A549 (cell line): Measurements from ENCODE around the gene RYR3. TPM values are rescaled to one million over a fixed set of nuclear protein-coding genes. Genes with fewer than 3 reads are reported as not detected.

Source experiments
- ATAC-seq, 2 experiments: fragments of 200-7000 bp in 1 of 2; fragments of >200 bp in 1 of 2; cut with Nextera tagmentation in 1 of 2; cut with Tn5 transposase in 1 of 2; 3 replicates each; pipeline versions ENCODE4 v1.8.0 to v1.9.1; 2018 to 2020; ENCODE audit warnings: mild to moderate bottlenecking in 1 of 2, moderate library complexity in 1 of 2
- CTCF ChIA-PET: fragments of 300-600 bp; sonication (Branson Sonifier 250); formaldehyde crosslinking; extraction: SDS; loops from one replicate; lab custom pipeline; 2021; ENCODE audit warnings: antibody characterized with exemption, inconsistent platforms; lab: Yijun Ruan, JAX
- POLR2A ChIA-PET: fragments of 350-600 bp; formaldehyde crosslinking; extraction: SDS; loops from one replicate; lab custom pipeline; 2021; ENCODE audit warnings: antibody characterized with exemption, inconsistent platforms; lab: Yijun Ruan, JAX
- DNase-seq, 2 experiments: peaks; one replicate each; pipeline versions ENCODE4 v3.0.0 to v3.0.0-alpha.2; 2011 to 2016; ENCODE audit warnings: low read depth in 1 of 2, low spot score in 1 of 2
- FAIRE-seq: peaks from 2 replicates; lab custom pipeline; 2011; peaks lifted over from hg19 to GRCh38; lab: Jason Lieb, UNC
- H3K27ac ChIP-seq, 2 experiments: fragments of >200 bp; sonication (Bioruptor Twin); formaldehyde crosslinking; 3 replicates each; pipeline ENCODE4 v1.5.1; 2016 to 2017
- H3K4me1 ChIP-seq: fragments of >200 bp; sonication (Bioruptor Twin); formaldehyde crosslinking; 3 replicates; pipeline ENCODE4 v1.6.1; 2016
- H3K4me2 ChIP-seq: fragments of >200 bp; sonication (Bioruptor Twin); formaldehyde crosslinking; 3 replicates; pipeline ENCODE4 v1.6.1; 2016
- H3K4me3 ChIP-seq: fragments of >200 bp; sonication (Bioruptor Twin); formaldehyde crosslinking; 3 replicates; pipeline ENCODE4 v1.5.1; 2016
- H3K9me3 ChIP-seq: fragments of >200 bp; sonication (Bioruptor Twin); formaldehyde crosslinking; 3 replicates; pipeline ENCODE4 v1.6.1; 2016
- BCL3 ChIP-seq: fragments of >200 bp; sonication (Bioruptor Twin); formaldehyde crosslinking; IDR thresholded peaks from 3 replicates; pipeline ENCODE4 v1.6.1; 2016
- BHLHE40 ChIP-seq: IDR thresholded peaks from 2 replicates; pipeline ENCODE4 v1.6.1; 2012; ENCODE audit warnings: low read depth, low read length, inconsistent platforms
- CBX8 ChIP-seq: fragments of 200-600 bp; sonication (generic); IDR thresholded peaks from 2 replicates; pipeline ENCODE4 v1.6.1; 2016
- CHD2 ChIP-seq: fragments of 150-350 bp; IDR thresholded peaks from 2 replicates; pipeline ENCODE4 v1.6.1; 2014; ENCODE audit warnings: low read length; ENCODE audit not compliant: partially characterized antibody
- CTCF ChIP-seq: fragments of >200 bp; sonication (Bioruptor Twin); formaldehyde crosslinking; IDR thresholded peaks from 3 replicates; pipeline ENCODE4 v1.5.1; 2016
- EP300 ChIP-seq, 2 experiments: fragments of >200 bp; sonication (Bioruptor Twin); formaldehyde crosslinking; IDR thresholded peaks; 2 replicates in 1 of 2; 3 replicates in 1 of 2; pipeline ENCODE4 v1.6.1; 2016 to 2017
- ESRRA ChIP-seq: fragments of 150-350 bp; IDR thresholded peaks from 2 replicates; pipeline ENCODE4 v1.6.1; 2014; ENCODE audit warnings: mild to moderate bottlenecking, low read length, borderline replicate concordance
- FOSB ChIP-seq: fragments of 250-450 bp; sonication (Bioruptor Pico); IDR thresholded peaks from 2 replicates; pipeline ENCODE4 v1.5.0; 2020; ENCODE audit warnings: mild to moderate bottlenecking, moderate library complexity
- FOSL2 ChIP-seq, 2 experiments: fragments of 450-650 bp in 1 of 2; fragments of >200 bp in 1 of 2; sonication (Bioruptor Twin) in 1 of 2; formaldehyde crosslinking; IDR thresholded peaks; 2 replicates each; pipeline versions ENCODE4 v1.5.0 to v1.6.1; 2016 to 2020; ENCODE audit warnings: mild to moderate bottlenecking in 1 of 2, moderate library complexity in 1 of 2
- HDAC2 ChIP-seq: fragments of 200-600 bp; sonication (generic); IDR thresholded peaks from 2 replicates; pipeline ENCODE4 v1.6.1; 2016
- HOXA7 ChIP-seq: fragments of 250-450 bp; sonication (Bioruptor Pico); IDR thresholded peaks from 2 replicates; pipeline ENCODE4 v1.5.0; 2020; ENCODE audit warnings: mild to moderate bottlenecking, moderate library complexity
- JUN ChIP-seq, 2 experiments: fragments of >200 bp; sonication (Bioruptor Twin); formaldehyde crosslinking; IDR thresholded peaks; 2 replicates in 1 of 2; 3 replicates in 1 of 2; pipeline ENCODE4 v1.6.1; 2016 to 2017
- KDM1A ChIP-seq: fragments of 200-600 bp; sonication (generic); IDR thresholded peaks from 2 replicates; pipeline ENCODE4 v1.6.1; 2016; ENCODE audit warnings: low read depth, mild to moderate bottlenecking
- KDM5A ChIP-seq: fragments of 200-600 bp; sonication (generic); IDR thresholded peaks from 2 replicates; pipeline ENCODE4 v1.6.1; 2016; ENCODE audit warnings: antibody characterized with exemption, mild to moderate bottlenecking
- MAFK ChIP-seq: fragments of 450-650 bp; IDR thresholded peaks from 2 replicates; pipeline ENCODE4 v1.6.1; 2014; ENCODE audit not compliant: partially characterized antibody
- MAX ChIP-seq: IDR thresholded peaks from 2 replicates; pipeline ENCODE4 v1.6.1; 2012
- NR3C1 ChIP-seq: fragments of >200 bp; sonication (Bioruptor Twin); formaldehyde crosslinking; IDR thresholded peaks from 3 replicates; pipeline ENCODE4 v1.6.1; 2017
- PHF8 ChIP-seq: fragments of 200-600 bp; sonication (generic); IDR thresholded peaks from 2 replicates; pipeline ENCODE4 v1.6.1; 2016; ENCODE audit warnings: low read depth, mild to moderate bottlenecking, antibody characterized with exemption, moderate library complexity, borderline replicate concordance
- RAD21 ChIP-seq, 2 experiments: fragments of >200 bp in 1 of 2; sonication (Bioruptor Twin) in 1 of 2; formaldehyde crosslinking in 1 of 2; IDR thresholded peaks in 1 of 2; conservative IDR thresholded peaks in 1 of 2; 2 replicates in 1 of 2; 3 replicates in 1 of 2; pipeline ENCODE4 v1.6.1; 2012 to 2018; ENCODE audit warnings: inconsistent platforms in 1 of 2
- RNF2 ChIP-seq: fragments of 200-600 bp; sonication (generic); IDR thresholded peaks from 2 replicates; pipeline ENCODE4 v1.6.1; 2016; ENCODE audit warnings: low read depth, mild to moderate bottlenecking, antibody characterized with exemption, moderate library complexity, borderline replicate concordance
- SREBF2 ChIP-seq: fragments of 450-650 bp; IDR thresholded peaks from 2 replicates; pipeline ENCODE4 v1.6.1; 2014; ENCODE audit warnings: mild to moderate bottlenecking, moderate library complexity
- TFCP2L1 ChIP-seq: fragments of 250-450 bp; sonication (Bioruptor Pico); IDR thresholded peaks from 2 replicates; pipeline ENCODE4 v1.5.0; 2021; ENCODE audit warnings: mild to moderate bottlenecking
- TP53 ChIP-seq: fragments of 250-450 bp; sonication (Bioruptor Pico); IDR thresholded peaks from 2 replicates; pipeline ENCODE4 v1.5.0; 2021; ENCODE audit warnings: mild to moderate bottlenecking, moderate library complexity
- ZC3H11A ChIP-seq: fragments of 450-650 bp; IDR thresholded peaks from 2 replicates; pipeline ENCODE4 v1.6.1; 2014; ENCODE audit warnings: antibody characterized with exemption, mild to moderate bottlenecking
- ZFP36 ChIP-seq: fragments of 450-650 bp; IDR thresholded peaks from 2 replicates; pipeline ENCODE4 v1.6.1; 2014; ENCODE audit warnings: borderline replicate concordance; ENCODE audit not compliant: partially characterized antibody
- WGBS: methylation state at CpG from one replicate; pipeline ENCODE4 v1.1.6; 2017; ENCODE audit errors: missing lambda C conversion rate; 5-methylcytosine and 5-hydroxymethylcytosine counted together
- polyA plus RNA-seq, 4 experiments: library from polyadenylated mRNA; depleted of rRNA in 3 of 4; stranded (reverse); fragments of >200 nt; fragmentation: RNase III in 1 of 4; extraction: RNeasy Plus Mini Kit Qiagen cat#74134 plus additional on column Dnase treatment in 1 of 4; gene quantifications; 2 replicates in 3 of 4; 3 replicates in 1 of 4; pipeline ENCODE4 v1.2.3, GENCODE V29; 2011 to 2017

Gene RYR3
- polyA plus RNA-seq, 2 of the 4 experiments (the other 2 are of a cell fraction) = 0.03 TPM; not detected in 1

- POLR2A ChIA-PET = no interaction called here
- Histone ChIP-seq H3K9me3 (no peaks in the 10 kb centered on the region), H3K4me3 (no peak overlapping the region), H3K27ac (no peak overlapping the region), H3K4me2 (no peak overlapping the region), H3K4me1 (no peaks in the 10 kb centered on the region)
- no peak for TF ChIP-seq BHLHE40
- TF ChIP-seq ZC3H11A = no peak
- TF ChIP-seq SREBF2 = no peak
- TF ChIP-seq NR3C1 = no peak
- no peak for TF ChIP-seq TP53 (CRISPR knock-in tag)
- TF ChIP-seq BCL3 = no peak
- no peak for TF ChIP-seq MAFK
- TF ChIP-seq CHD2 = no peak
- TF ChIP-seq HDAC2 = no peak
- no peak for TF ChIP-seq CBX8
- no peak for TF ChIP-seq FOSB (CRISPR knock-in tag)
- no peak for TF ChIP-seq HOXA7 (CRISPR knock-in tag)
- 65% methylated on average over 2 of the region's 2 CpGs for WGBS
- no peak for FAIRE-seq
- no peak for DNase-seq
- CTCF ChIA-PET = interaction anchor here (2.5 kb wide), 1 partner anchor 11 kb away, joined by 8 read pairs; no protein-coding TSS in a partner anchor
- ATAC-seq = no peak
Observed at GRCh38 chr15:33888176-33888575, 577.4 kb downstream of the RYR3 start.

- CTCF ChIA-PET = interaction anchor here (1.0 to 1.5 kb wide), 5 partner anchors 9 to 30 kb away, joined by 3 to 4 read pairs (median 3); no protein-coding TSS in a partner anchor
- Histone ChIP-seq H3K9me3 (no peaks in the 10 kb centered on the region), H3K4me2 (no peak overlapping the region), H3K27ac (no peak overlapping the region), H3K4me3 (no peak overlapping the region), H3K4me1 (peaks cover 5% of the 10 kb centered on the region; the same call in 1 of the 3 replicates)
- TF ChIP-seq CTCF (no peak), ZFP36 (no peak)
- FAIRE-seq = no peak
- POLR2A ChIA-PET = no interaction called here
- no peak for ATAC-seq
- 93% methylated on average over 6 of the region's 6 CpGs for WGBS
- no peak for DNase-seq
Observed at GRCh38 chr15:33894193-33894592, 583.4 kb downstream of the RYR3 start.

GRCh38 chr15:33902043-33902442 lies 591.3 kb downstream of the RYR3 start:
- no peak for TF ChIP-seq KDM1A
- no peak for TF ChIP-seq SREBF2
- TF ChIP-seq, all 56 proteins: peak for 0
- FAIRE-seq (peak; percentile 39), ATAC-seq (no peak), DNase-seq (no peak)
- CTCF ChIA-PET = interaction anchor here (1.5 kb wide), 1 partner anchor 9 kb away, joined by 3 read pairs; no protein-coding TSS in a partner anchor
- 0% methylated on average over 1 of the region's 1 CpG for WGBS
- Histone ChIP-seq H3K27ac (no peak overlapping the region), H3K4me2 (no peak overlapping the region), H3K9me3 (no peaks in the 10 kb centered on the region), H3K4me1 (peaks cover 5% of the 10 kb centered on the region; the same call in 1 of the 3 replicates), H3K4me3 (no peak overlapping the region)
- POLR2A ChIA-PET = no interaction called here

GRCh38 chr15:33903661-33904060 lies 592.9 kb downstream of the RYR3 start:
- ChIA-PET CTCF (interaction anchor here (0.6 kb wide), 1 partner anchor 190 kb away, joined by 3 read pairs; no protein-coding TSS in a partner anchor), POLR2A (no interaction called here)
- DNase-seq = no peak
- no peak overlapping the region for H3K4me2 ChIP-seq
- no peaks in the 10 kb centered on the region; the same call in 2 of the 3 replicates for H3K4me1 ChIP-seq
- FAIRE-seq = no peak
- no peak overlapping the region for H3K27ac ChIP-seq
- no peak overlapping the region for H3K4me3 ChIP-seq
- WGBS = 49% methylated on average over 2 of the region's 2 CpGs
- no peaks in the 10 kb centered on the region for H3K9me3 ChIP-seq
- no peak for ATAC-seq
- TF ChIP-seq MAX (no peak), EP300 (IDR thresholded peaks at IDR 0.05) (no peak), KDM5A (no peak), PHF8 (no peak), TFCP2L1 (no peak), CTCF (no peak), FOSL2 (IDR thresholded peaks at IDR 0.05) (no peak), FOSL2 (CRISPR knock-in tag; IDR thresholded peaks at IDR 0.05) (no peak), ESRRA (no peak), HDAC2 (no peak), JUN (IDR thresholded peaks at IDR 0.05) (no peak), RNF2 (no peak), RAD21 (conservative IDR thresholded peaks at IDR 0.05 in 1 of 2, IDR thresholded peaks at IDR 0.05 in 1 of 2) (no peak), ZC3H11A (no peak)
